Ishikawa (cell line): Measurements from ENCODE around the gene TBCD.

Source experiments
- CEBPB ChIP-seq: IDR thresholded peaks from 2 replicates; pipeline ENCODE4 v1.6.1; 2012
- CREB1 ChIP-seq: IDR thresholded peaks from 2 replicates; pipeline ENCODE4 v1.6.1; 2012; ENCODE audit warnings: low read depth
- EGR1 ChIP-seq: IDR thresholded peaks from 2 replicates; pipeline ENCODE4 v1.6.1; 2012
- EP300 ChIP-seq: IDR thresholded peaks from 2 replicates; pipeline ENCODE4 v1.6.1; 2012; ENCODE audit warnings: borderline replicate concordance
- FOXM1 ChIP-seq: IDR thresholded peaks from 2 replicates; pipeline ENCODE4 v1.6.1; 2012; ENCODE audit warnings: low read depth, borderline replicate concordance
- NFIC ChIP-seq: IDR thresholded peaks from 2 replicates; pipeline ENCODE4 v1.6.1; 2012
- RAD21 ChIP-seq: IDR thresholded peaks from 2 replicates; pipeline ENCODE4 v1.6.1; 2012; ENCODE audit warnings: low read depth
- TAF1 ChIP-seq: IDR thresholded peaks from 2 replicates; pipeline ENCODE4 v1.6.1; 2012; ENCODE audit warnings: low read depth, mild to moderate bottlenecking
- TCF12 ChIP-seq: IDR thresholded peaks from 2 replicates; pipeline ENCODE4 v1.6.1; 2012; ENCODE audit warnings: low read depth
- TEAD4 ChIP-seq: IDR thresholded peaks from 2 replicates; pipeline ENCODE4 v1.6.1; 2012
- YY1 ChIP-seq: IDR thresholded peaks from 2 replicates; pipeline ENCODE4 v1.6.1; 2012; ENCODE audit warnings: low read depth
- ZBTB7A ChIP-seq: IDR thresholded peaks from 2 replicates; pipeline ENCODE4 v1.6.1; 2012; ENCODE audit warnings: low read depth
- TF ChIP-seq, protein P1 (sequence below): IDR thresholded peaks from 2 replicates; pipeline ENCODE4 v1.6.1; 2012; ENCODE audit warnings: low read depth, mild to moderate bottlenecking
- TF ChIP-seq, protein P2 (sequence below): IDR thresholded peaks from 2 replicates; pipeline ENCODE4 v1.6.1; 2012
- TF ChIP-seq, protein P3 (sequence below): IDR thresholded peaks from 2 replicates; pipeline ENCODE4 v1.6.1; 2012

Gene TBCD

DNA sequence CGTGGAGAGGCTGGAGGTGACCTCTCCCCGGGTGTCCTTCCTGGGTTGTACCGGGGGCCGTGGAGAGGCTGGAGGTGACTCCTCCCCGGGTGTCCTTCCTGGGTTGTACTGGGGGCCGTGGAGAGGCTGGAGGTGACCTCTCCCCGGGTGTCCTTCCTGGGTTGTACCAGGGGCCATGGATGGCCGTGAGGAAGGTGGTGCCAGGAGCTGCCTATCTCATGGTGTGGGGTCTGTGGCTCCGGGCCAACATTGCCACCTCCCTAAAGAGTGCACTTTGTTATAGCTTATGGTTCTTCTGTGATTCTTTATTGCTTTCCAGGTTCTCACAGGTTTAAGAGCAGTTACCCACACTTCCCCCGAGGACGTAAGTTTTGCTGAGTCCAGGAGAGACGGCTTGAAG lies 174.2 kb downstream of the TBCD start:
- TF ChIP-seq CEBPB (no peak), ZBTB7A (no peak), YY1 (no peak), FOXM1 (no peak), EGR1 (no peak)

DNA sequence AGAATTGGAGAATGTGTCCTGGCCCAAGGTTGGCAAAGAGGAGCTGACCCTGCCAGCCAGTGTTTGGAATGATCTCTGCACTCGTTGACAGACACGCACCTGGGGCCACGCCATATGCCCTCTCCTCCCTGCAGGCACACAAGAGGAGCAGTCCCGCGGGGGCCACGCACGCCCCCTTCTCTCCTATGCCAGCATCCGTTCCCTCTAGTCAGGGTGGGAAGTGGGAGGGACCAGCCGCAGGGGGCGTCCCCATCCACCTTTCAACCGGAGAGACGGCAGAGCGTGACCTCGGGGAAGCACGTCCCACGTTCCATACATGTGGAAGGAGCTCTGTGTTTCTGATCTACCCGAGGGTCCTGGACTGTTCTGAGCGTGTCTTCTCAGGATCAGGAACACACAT lies 174.9 kb downstream of the TBCD start:
- TF ChIP-seq YY1 = no peak
- no peak for TF ChIP-seq TEAD4
- no peak for TF ChIP-seq EGR1
- no peak for TF ChIP-seq TCF12
- TF ChIP-seq EP300 = no peak
- no peak for TF ChIP-seq CREB1
- TF ChIP-seq, protein P1, sequence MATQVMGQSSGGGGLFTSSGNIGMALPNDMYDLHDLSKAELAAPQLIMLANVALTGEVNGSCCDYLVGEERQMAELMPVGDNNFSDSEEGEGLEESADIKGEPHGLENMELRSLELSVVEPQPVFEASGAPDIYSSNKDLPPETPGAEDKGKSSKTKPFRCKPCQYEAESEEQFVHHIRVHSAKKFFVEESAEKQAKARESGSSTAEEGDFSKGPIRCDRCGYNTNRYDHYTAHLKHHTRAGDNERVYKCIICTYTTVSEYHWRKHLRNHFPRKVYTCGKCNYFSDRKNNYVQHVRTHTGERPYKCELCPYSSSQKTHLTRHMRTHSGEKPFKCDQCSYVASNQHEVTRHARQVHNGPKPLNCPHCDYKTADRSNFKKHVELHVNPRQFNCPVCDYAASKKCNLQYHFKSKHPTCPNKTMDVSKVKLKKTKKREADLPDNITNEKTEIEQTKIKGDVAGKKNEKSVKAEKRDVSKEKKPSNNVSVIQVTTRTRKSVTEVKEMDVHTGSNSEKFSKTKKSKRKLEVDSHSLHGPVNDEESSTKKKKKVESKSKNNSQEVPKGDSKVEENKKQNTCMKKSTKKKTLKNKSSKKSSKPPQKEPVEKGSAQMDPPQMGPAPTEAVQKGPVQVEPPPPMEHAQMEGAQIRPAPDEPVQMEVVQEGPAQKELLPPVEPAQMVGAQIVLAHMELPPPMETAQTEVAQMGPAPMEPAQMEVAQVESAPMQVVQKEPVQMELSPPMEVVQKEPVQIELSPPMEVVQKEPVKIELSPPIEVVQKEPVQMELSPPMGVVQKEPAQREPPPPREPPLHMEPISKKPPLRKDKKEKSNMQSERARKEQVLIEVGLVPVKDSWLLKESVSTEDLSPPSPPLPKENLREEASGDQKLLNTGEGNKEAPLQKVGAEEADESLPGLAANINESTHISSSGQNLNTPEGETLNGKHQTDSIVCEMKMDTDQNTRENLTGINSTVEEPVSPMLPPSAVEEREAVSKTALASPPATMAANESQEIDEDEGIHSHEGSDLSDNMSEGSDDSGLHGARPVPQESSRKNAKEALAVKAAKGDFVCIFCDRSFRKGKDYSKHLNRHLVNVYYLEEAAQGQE = no peak
- TF ChIP-seq NFIC = no peak
- TF ChIP-seq CEBPB = no peak
- TF ChIP-seq, protein P2, sequence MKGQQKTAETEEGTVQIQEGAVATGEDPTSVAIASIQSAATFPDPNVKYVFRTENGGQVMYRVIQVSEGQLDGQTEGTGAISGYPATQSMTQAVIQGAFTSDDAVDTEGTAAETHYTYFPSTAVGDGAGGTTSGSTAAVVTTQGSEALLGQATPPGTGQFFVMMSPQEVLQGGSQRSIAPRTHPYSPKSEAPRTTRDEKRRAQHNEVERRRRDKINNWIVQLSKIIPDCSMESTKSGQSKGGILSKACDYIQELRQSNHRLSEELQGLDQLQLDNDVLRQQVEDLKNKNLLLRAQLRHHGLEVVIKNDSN = no peak
- TF ChIP-seq, protein P3, sequence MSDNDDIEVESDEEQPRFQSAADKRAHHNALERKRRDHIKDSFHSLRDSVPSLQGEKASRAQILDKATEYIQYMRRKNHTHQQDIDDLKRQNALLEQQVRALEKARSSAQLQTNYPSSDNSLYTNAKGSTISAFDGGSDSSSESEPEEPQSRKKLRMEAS = no peak
- TF ChIP-seq RAD21 = no peak
- no peak for TF ChIP-seq FOXM1
- TF ChIP-seq TAF1 = no peak

DNA sequence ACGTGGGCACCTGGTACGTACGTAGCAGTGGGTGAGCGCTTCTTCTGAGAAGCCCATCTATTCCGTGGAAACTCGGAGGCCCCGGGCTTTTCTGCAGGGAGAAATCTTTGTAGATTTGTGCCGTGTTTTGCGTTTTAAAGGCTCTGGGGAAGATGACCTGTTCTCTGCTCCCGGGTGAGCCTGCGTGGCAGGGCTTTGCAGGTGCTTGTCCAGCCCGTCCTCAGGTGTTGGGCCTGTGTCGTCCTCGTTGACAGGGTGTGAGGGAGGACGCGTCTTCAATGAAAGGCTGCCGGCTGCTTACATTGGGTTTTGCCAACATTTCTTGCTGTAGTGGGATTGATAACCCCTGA lies 175.4 kb downstream of the TBCD start:
- TF ChIP-seq, protein P2 = no peak

DNA sequence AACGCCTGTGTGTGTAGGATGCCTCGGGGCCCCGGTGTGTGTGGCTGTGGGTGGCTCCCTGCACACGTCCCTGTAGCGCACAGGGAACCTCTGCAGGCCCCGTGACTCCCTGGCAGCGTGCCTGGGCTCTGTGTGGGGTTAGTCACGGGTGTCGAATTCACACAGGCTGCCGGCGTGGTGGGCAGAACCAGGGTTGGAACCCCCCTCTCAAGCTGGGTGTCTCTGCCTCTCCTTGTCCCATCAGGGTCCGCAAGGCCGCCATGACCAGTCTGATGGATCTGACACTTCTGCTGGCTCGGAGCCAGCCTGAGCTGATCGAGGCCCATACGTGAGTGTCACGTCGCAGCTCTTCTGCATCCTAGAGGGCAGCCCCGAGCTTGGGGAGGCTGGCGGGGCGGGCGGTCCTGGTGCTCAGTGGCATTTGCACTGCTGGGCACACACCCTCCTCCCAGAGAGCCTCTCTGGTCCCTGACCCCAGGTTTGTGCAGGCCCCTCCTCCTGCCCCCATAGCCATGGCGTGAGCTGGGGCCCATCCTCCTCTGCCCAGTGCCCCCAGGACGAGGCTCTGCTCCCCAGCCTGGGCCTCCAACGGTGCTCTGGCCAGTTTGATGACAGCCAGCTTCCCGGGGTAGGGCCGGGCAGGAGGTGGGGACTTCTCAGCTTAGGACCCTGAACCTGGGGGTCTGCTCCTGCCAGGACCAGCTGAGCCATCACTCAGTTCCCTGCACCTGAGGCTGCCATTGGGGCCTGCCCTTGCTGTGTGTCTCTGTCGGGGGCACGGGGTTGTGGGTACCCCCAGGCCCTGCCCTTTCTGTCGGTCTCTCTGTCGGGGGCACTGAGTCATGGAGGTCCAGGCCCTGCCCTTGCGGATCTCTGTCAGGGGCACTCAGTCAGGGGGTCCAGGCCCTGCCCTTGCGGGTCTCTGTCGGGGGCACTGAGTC lies 176.1 kb downstream of the TBCD start:
- TF ChIP-seq, protein P3 = no peak
- peak; percentile 35; the same call in 1 of the 2 replicates for TF ChIP-seq NFIC

DNA sequence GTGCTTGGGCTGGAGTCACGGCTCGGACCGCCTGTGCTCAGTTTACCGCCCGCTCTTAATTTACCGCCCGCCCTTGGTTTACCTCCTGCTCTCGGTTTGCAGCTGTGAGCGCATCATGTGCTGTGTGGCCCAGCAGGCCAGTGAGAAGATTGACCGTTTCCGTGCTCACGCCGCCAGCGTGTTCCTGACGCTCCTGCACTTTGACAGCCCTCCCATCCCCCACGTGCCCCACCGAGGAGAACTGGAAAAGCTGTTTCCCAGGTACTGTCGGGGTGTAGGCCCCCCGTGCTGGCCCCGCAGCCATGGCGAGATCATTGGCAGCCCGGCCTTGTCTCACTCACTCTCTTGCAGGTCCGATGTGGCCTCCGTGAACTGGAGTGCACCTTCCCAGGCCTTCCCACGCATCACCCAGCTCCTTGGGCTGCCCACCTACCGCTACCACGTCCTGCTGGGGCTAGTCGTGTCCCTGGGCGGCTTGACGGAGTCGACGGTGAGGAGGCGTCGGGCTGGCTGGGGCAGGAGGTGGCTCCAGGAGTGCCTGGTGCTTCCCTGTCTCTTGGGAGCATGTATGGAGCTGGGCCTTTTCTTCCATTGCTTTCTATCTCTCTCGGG lies 177.3 kb downstream of the TBCD start:
- TF ChIP-seq CREB1 = no peak
- TF ChIP-seq, protein P3 = no peak
- no peak for TF ChIP-seq TCF12
- TF ChIP-seq TEAD4 = no peak
- TF ChIP-seq, protein P2 = no peak
- TF ChIP-seq, protein P1 = no peak
- no peak for TF ChIP-seq YY1
- TF ChIP-seq ZBTB7A = no peak
- no peak for TF ChIP-seq NFIC
- no peak for TF ChIP-seq EP300
- TF ChIP-seq RAD21 = no peak
- TF ChIP-seq CEBPB = no peak
- no peak for TF ChIP-seq FOXM1
- TF ChIP-seq TAF1 = no peak
- no peak for TF ChIP-seq EGR1
